SU-DHL-6 (cell line): ENCODE data around the gene XCL2.

Source experiments
- H2AFZ ChIP-seq: fragments of 200-600 bp; sonication (generic); 2 replicates; pipeline ENCODE4 v1.6.1; 2014; ENCODE audit warnings: low read depth, mild to moderate bottlenecking, moderate library complexity, mixed read lengths, antibody characterized with exemption, low read length; ENCODE audit not compliant: severe bottlenecking
- H3F3A ChIP-seq: fragments of 200-600 bp; shearing (Covaris generic); 2 replicates; pipeline ENCODE4 v1.6.0; 2016; ENCODE audit warnings: antibody characterized with exemption, mild to moderate bottlenecking; ENCODE audit not compliant: insufficient read depth
- H3K27ac ChIP-seq: fragments of 200-600 bp; sonication (generic); 2 replicates; pipeline ENCODE4 v1.5.1; 2016; ENCODE audit warnings: low read depth, mild to moderate bottlenecking, low read length, moderate library complexity, mixed read lengths
- H3K27me3 ChIP-seq: fragments of 200-600 bp; sonication (generic), shearing (Covaris generic); 2 replicates; pipeline ENCODE4 v1.6.0; 2014; ENCODE audit warnings: mild to moderate bottlenecking, low read length
- H3K36me3 ChIP-seq: fragments of 200-600 bp; sonication (generic); 2 replicates; pipeline ENCODE4 v1.6.1; 2014; ENCODE audit warnings: mild to moderate bottlenecking, low read length, mixed read lengths
- H3K4me2 ChIP-seq: fragments of 300-600, 200-600 bp; shearing (Covaris generic), sonication (generic); 2 replicates; pipeline ENCODE4 v1.6.0; 2014; ENCODE audit warnings: low read length, low read depth, mild to moderate bottlenecking; ENCODE audit not compliant: poor library complexity, severe bottlenecking
- H3K4me3 ChIP-seq: fragments of 200-600 bp; sonication (generic); 2 replicates; pipeline ENCODE4 v1.5.1; 2014; ENCODE audit warnings: antibody characterized with exemption, low read length, mild to moderate bottlenecking, mixed read lengths; ENCODE audit not compliant: insufficient read depth, poor library complexity, severe bottlenecking
- H3K79me2 ChIP-seq: fragments of 200-600 bp; sonication (generic); 2 replicates; pipeline ENCODE4 v1.6.1; 2014; ENCODE audit warnings: mild to moderate bottlenecking, low read length, moderate library complexity; ENCODE audit not compliant: insufficient read depth
- H3K9ac ChIP-seq: fragments of 200-600 bp; sonication (generic); 2 replicates; pipeline ENCODE4 v1.7.0; 2014; ENCODE audit warnings: mild to moderate bottlenecking, low read length
- H3K9me2 ChIP-seq: fragments of 200-600 bp; sonication (generic); replicated peaks from 2 replicates; pipeline ENCODE4 v1.6.1; 2014; ENCODE audit warnings: low read length; ENCODE audit not compliant: insufficient read depth
- H3K9me3 ChIP-seq: fragments of 200-600 bp; sonication (generic); 2 replicates; pipeline ENCODE4 v1.6.1; 2014; ENCODE audit warnings: low read length, mixed read lengths; ENCODE audit not compliant: insufficient read depth
- H4K20me1 ChIP-seq: fragments of 200-600 bp; sonication (generic); 2 replicates; pipeline ENCODE4 v1.6.1; 2014; ENCODE audit warnings: low read depth, mild to moderate bottlenecking, antibody characterized with exemption, low read length, moderate library complexity, mixed read lengths
- CTCF ChIP-seq: fragments of 200-600 bp; sonication (generic); IDR thresholded peaks from one replicate; pipeline ENCODE4 v1.5.1; 2017; ENCODE audit warnings: antibody characterized with exemption, mild to moderate bottlenecking, low read length, moderate library complexity; ENCODE audit not compliant: insufficient read depth, poor library complexity, severe bottlenecking
- EZH2phosphoT487 ChIP-seq: fragments of 200-600 bp; sonication (generic), shearing (Covaris generic); conservative IDR thresholded peaks from 2 replicates; pipeline ENCODE4 v1.6.1; 2018; ENCODE audit warnings: mild to moderate bottlenecking, antibody characterized with exemption, low read length, moderate library complexity, mixed read lengths

The XCL2 gene

DNA sequence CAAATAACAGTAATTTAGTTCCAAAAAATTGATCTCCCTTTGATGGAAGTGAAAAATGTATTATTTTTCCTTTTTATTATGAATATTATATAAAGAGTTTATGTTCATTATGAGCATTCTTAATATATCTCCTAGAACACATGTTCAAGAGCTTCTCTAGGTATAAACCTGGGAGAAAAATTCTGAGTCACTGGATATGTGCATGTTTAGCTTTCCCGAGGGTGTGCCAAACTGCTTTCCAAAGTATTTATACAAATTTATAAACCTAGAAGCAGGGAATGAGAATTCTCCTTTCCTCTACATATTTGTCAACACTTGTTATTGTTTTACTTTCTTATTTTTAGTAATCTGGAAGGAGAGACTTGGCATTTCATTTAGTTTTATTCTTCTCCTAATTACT is 25.0 kb downstream of the XCL2 start:
- Histone ChIP-seq H4K20me1 (no peaks in the 10 kb centered on the region), H3K4me3 (no peak overlapping the region), H3K4me2 (no peak overlapping the region)

DNA sequence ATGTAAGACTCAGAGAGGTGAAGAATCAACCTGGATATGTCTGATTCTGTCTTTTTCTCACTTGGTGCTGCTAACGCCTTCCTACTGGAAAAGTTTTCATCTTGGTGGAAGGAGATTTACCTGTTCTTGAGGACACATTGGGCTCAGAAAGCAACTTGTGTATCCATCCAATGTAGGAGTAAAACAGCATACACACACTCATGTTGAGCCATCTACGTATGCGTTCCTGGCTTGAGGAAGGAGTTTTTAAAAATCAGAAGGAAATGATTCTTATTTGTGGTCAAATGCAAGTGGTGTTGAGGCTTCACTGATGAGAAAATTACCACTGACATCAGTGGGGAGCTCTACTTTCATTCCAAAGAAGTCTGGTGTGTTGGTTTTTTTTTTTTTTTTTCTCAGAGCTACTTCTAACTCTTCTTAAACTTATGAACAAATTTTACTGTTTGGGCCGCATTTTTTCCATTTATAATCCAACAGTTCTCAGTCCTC is 25.6 kb downstream of the XCL2 start:
- H3K4me2 ChIP-seq: no peak overlapping the region
- no peaks in the 10 kb centered on the region for H3K79me2 ChIP-seq
- H3F3A ChIP-seq: no peaks in the 10 kb centered on the region
- H3K9ac ChIP-seq: no peak overlapping the region
- H2AFZ ChIP-seq: no peak overlapping the region
- H3K9me3 ChIP-seq: no peaks in the 10 kb centered on the region
- no peak overlapping the region for H3K4me3 ChIP-seq
- no peaks in the 10 kb centered on the region for H4K20me1 ChIP-seq
- no peaks in the 10 kb centered on the region for H3K27me3 ChIP-seq
- no peaks in the 10 kb centered on the region for H3K9me2 ChIP-seq
- H3K36me3 ChIP-seq: no peaks in the 10 kb centered on the region
- H3K27ac ChIP-seq: no peak overlapping the region
- TF ChIP-seq CTCF (no peak), EZH2phosphoT487 (no peak)

More for the DNA sequence above, 25.0 kb downstream of the XCL2 start:
- H3K27me3 ChIP-seq: no peaks in the 10 kb centered on the region
- H2AFZ ChIP-seq: no peak overlapping the region
- no peaks in the 10 kb centered on the region for H3K79me2 ChIP-seq
- no peaks in the 10 kb centered on the region for H3K9me3 ChIP-seq
- no peaks in the 10 kb centered on the region for H3K9me2 ChIP-seq
- no peaks in the 10 kb centered on the region for H3K36me3 ChIP-seq
- TF ChIP-seq EZH2phosphoT487 (no peak), CTCF (no peak)
- H3K9ac ChIP-seq: no peak overlapping the region
- no peak overlapping the region for H3K27ac ChIP-seq
- no peaks in the 10 kb centered on the region for H3F3A ChIP-seq

DNA sequence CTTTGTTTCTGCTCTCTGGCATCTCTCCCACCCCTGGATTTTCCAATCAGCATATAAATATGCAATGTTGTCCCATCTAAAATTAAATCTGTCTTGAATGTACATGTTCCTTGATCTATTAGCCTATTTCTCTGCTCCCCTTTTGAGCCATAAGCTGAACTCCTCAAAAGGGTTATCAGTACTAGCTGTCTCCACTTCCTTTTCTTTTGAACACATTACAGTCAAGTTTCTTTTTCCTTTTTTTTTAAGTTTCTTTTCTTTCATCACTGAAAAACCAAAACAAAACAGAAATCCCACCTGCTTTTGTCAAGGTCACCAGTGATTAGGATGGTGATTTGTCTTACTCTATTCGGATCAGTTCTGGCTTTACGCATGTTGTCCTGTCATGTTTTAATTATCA is 29.3 kb downstream of the XCL2 start:
- no peak overlapping the region for H3K4me2 ChIP-seq
- TF ChIP-seq CTCF (no peak), EZH2phosphoT487 (no peak)

More for the DNA sequence above, 29.3 kb downstream of the XCL2 start:
- Histone ChIP-seq H2AFZ (no peak overlapping the region), H3K27me3 (no peaks in the 10 kb centered on the region), H3K9ac (no peak overlapping the region), H3K9me3 (no peaks in the 10 kb centered on the region), H3K9me2 (no peaks in the 10 kb centered on the region), H3K79me2 (no peaks in the 10 kb centered on the region), H4K20me1 (no peaks in the 10 kb centered on the region), H3F3A (no peaks in the 10 kb centered on the region), H3K36me3 (no peaks in the 10 kb centered on the region), H3K27ac (no peak overlapping the region), H3K4me3 (no peak overlapping the region)
